Right atrium auricular region (tissue), 2 donors: Measurements from ENCODE around the gene KIAA0753. TPM values are rescaled to one million over a fixed set of nuclear protein-coding genes. Genes with fewer than 3 reads are reported as not detected.
A peak's percentile ranks its signal among the peaks of the same experiment; 100 is the strongest.

ENCODE experiments used
- DNase-seq: peaks from one replicate; pipeline ENCODE4 v3.0.0-alpha.2; 2019; ENCODE audit warnings: low spot score
- H3K27ac ChIP-seq, 2 donors: fragments of 200-600 bp; sonication (generic); 1 replicate in 1 of 2; 2 replicates in 1 of 2; pipeline ENCODE4 v1.5.1; 2016 to 2019
- H3K27me3 ChIP-seq, 2 donors: fragments of 200-600 bp; sonication (generic); one replicate each; pipeline versions ENCODE4 v1.5.1 to v1.6.0; 2017 to 2019
- H3K36me3 ChIP-seq: fragments of 200-600 bp; sonication (generic); one replicate; pipeline ENCODE4 v1.5.1; 2016
- H3K4me1 ChIP-seq, 2 donors: fragments of 200-600 bp; sonication (generic); one replicate each; pipeline versions ENCODE4 v1.5.1 to v1.6.0; 2017 to 2019
- H3K4me3 ChIP-seq, 2 donors: fragments of 200-600 bp; sonication (generic); 1 replicate in 1 of 2; 2 replicates in 1 of 2; pipeline ENCODE4 v1.5.1; 2017 to 2019; ENCODE audit warnings: mild to moderate bottlenecking in 1 of 2, moderate library complexity in 1 of 2
- H3K9me3 ChIP-seq, 2 donors: fragments of 200-600 bp; sonication (generic); one replicate each; pipeline ENCODE4 v1.5.1; 2019
- CTCF ChIP-seq, 2 donors: fragments of 200-600 bp; sonication (generic); IDR thresholded peaks; one replicate each; pipeline ENCODE4 v1.5.1; 2019; ENCODE audit warnings: antibody characterized with exemption in 2 of 2
- total RNA-seq, 2 donors: library from RNA; depleted of rRNA; stranded (reverse); fragments of >200 nt; gene quantifications; one replicate each; pipeline ENCODE4 v1.1.0, GENCODE V29; 2016

The KIAA0753 gene
- total RNA-seq, 2 donors from 2014 or later: 5.3 to 8.4 TPM

GRCh38 chr17:6549384-6550036 lies 91.0 kb downstream of the KIAA0753 start:
- Histone ChIP-seq H3K27ac (peak overlapping the region; percentile 39 to 40), H3K4me1 (peaks cover 0 to 20% of the 10 kb centered on the region in 2 donors), H3K4me3 (no peak overlapping the region), H3K9me3 (no peaks in the 10 kb centered on the region), H3K27me3 (peaks cover 0 to 2% of the 10 kb centered on the region in 2 donors), H3K36me3 (no peaks in the 10 kb centered on the region)
- no peak for DNase-seq
- no peak for TF ChIP-seq CTCF (IDR thresholded peaks at IDR 0.05)

DNA sequence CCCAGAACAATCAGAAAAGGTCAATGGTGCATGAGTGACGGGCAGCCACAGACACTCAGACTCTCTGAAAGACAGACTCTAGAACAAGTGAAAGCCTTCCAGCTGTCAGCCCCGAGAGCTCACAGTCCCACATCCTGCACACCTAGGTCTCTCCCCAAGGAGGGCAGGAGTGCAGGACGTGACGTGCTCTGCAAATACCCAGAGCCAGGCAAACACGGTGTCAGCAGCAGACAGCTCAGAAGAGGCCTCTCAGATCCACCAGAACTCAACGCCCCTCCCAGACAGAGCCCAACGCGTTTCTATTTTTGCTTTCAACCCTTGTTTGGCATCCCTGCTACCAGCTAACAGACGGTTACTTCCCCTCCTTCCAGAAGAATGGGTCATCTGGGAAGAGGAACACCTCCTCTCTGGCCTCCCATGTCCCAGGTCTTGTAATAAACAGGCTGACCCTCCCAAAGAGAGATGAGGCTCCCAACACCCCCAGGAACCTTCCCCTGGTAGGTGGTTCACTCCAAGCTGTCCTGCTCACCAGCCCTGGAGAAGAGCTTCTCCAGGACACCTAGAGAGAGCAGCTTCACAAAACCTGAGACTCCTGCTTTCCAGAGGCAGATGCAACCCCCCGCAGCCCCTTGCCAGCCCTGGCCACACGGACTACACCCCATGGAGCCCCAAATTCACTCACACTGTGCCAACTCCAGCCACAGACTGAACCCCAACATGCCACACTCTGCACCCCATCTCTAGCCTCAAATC lies 91.8 kb downstream of the KIAA0753 start:
- TF ChIP-seq CTCF (IDR thresholded peaks at IDR 0.05): no peak
- no peaks in the 10 kb centered on the region for H3K36me3 ChIP-seq
- DNase-seq: no peak
- peak overlapping the region in 1 of 2 donors; percentile 3 for H3K4me3 ChIP-seq
- no peaks in the 10 kb centered on the region for H3K9me3 ChIP-seq
- H3K27me3 ChIP-seq: no peaks in the 10 kb centered on the region
- peaks cover 0 to 20% of the 10 kb centered on the region in 2 donors for H3K4me1 ChIP-seq
- H3K27ac ChIP-seq: peak overlapping the region; percentile 39 to 40

GRCh38 chr17:6548034-6548433 lies 92.5 kb downstream of the KIAA0753 start:
- no peak for DNase-seq
- Histone ChIP-seq H3K4me1 (peaks cover 0 to 20% of the 10 kb centered on the region in 2 donors), H3K27ac (peak overlapping the region in 1 of 2 donors; percentile 40), H3K27me3 (no peaks in the 10 kb centered on the region), H3K9me3 (no peaks in the 10 kb centered on the region), H3K36me3 (no peaks in the 10 kb centered on the region), H3K4me3 (no peak overlapping the region)
- TF ChIP-seq CTCF (IDR thresholded peaks at IDR 0.05): no peak

- Histone ChIP-seq H3K27me3 (no peaks in the 10 kb centered on the region), H3K4me1 (peaks cover 0 to 19% of the 10 kb centered on the region in 2 donors), H3K4me3 (no peak overlapping the region), H3K9me3 (no peaks in the 10 kb centered on the region), H3K27ac (no peak overlapping the region), H3K36me3 (no peaks in the 10 kb centered on the region)
- no peak for DNase-seq
- TF ChIP-seq CTCF (IDR thresholded peaks at IDR 0.05): no peak
These were observed 93.2 kb downstream of the KIAA0753 start for GRCh38 chr17:6547336-6547735.

DNA sequence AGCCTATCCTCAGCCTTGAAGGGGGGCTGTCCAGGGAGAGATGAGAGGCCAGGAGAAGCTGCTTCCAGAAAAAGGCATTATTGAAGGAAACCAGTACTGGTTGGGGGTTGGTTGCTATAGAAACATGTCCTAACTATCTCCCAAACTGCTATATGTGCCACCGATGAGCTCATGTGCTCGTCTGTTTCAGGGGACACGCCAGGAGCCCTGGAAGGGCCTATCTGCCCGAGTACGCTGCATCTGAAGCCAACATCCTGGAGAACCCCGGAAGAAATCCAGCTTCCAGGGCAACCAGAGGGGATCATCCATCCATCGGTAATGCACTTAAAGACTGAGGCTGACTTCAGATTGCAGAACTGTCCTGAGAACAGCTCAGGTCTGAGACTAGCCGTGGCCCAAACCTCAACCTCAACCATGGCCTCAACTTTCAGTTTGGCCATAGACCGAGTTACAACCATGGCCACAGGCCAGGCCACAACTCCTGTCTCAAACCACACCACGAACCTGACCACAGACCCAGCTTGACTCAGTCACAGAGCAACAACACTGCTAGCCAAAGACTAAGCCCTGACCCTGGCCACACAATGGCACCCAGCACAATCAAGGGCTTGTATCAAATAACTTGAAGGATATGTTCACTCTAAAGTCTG lies 94.3 kb downstream of the KIAA0753 start:
- Histone ChIP-seq H3K27me3 (no peaks in the 10 kb centered on the region), H3K27ac (no peak overlapping the region), H3K4me1 (peaks cover 0 to 13% of the 10 kb centered on the region in 2 donors), H3K4me3 (no peak overlapping the region), H3K9me3 (no peaks in the 10 kb centered on the region), H3K36me3 (no peaks in the 10 kb centered on the region)
- DNase-seq: no peak
- TF ChIP-seq CTCF (IDR thresholded peaks at IDR 0.05): no peak
